Smooth muscle cell (in vitro differentiated cells): ENCODE results near the gene TIMP2. TPM values are rescaled to one million over a fixed set of nuclear protein-coding genes. Genes with fewer than 3 reads are reported as not detected.

Source experiments
- DNase-seq: peaks from one replicate; lab custom pipeline; 2025; ENCODE audit not compliant: unreplicated experiment; lab: John Stamatoyannopoulos, UW
- H2AFZ ChIP-seq: fragments of 200-600 bp; sonication (generic); 2 replicates; pipeline ENCODE4 v1.6.0; 2016; ENCODE audit warnings: antibody characterized with exemption, low read depth, mild to moderate bottlenecking
- H3F3A ChIP-seq: fragments of 200-600 bp; sonication (generic); 2 replicates; pipeline ENCODE4 v1.6.0; 2017; ENCODE audit warnings: antibody characterized with exemption, low read depth
- H3K27ac ChIP-seq: fragments of 200-600 bp; sonication (generic); 2 replicates; pipeline ENCODE4 v1.5.1; 2016; ENCODE audit warnings: low read depth, mild to moderate bottlenecking
- H3K27me3 ChIP-seq: fragments of 200-600 bp; sonication (generic); 2 replicates; pipeline ENCODE4 v1.6.1; 2016; ENCODE audit warnings: low read depth, mild to moderate bottlenecking
- H3K36me3 ChIP-seq: fragments of 200-600 bp; sonication (generic); 2 replicates; pipeline ENCODE4 v1.5.1; 2016; ENCODE audit warnings: low read depth
- H3K4me1 ChIP-seq: fragments of 200-600 bp; sonication (generic); 2 replicates; pipeline ENCODE4 v1.5.1; 2016; ENCODE audit warnings: low read depth
- H3K4me2 ChIP-seq: fragments of 200-600 bp; sonication (generic); 2 replicates; pipeline ENCODE4 v1.6.0; 2016; ENCODE audit warnings: mild to moderate bottlenecking
- H3K4me3 ChIP-seq: fragments of 200-600 bp; sonication (generic); 2 replicates; pipeline ENCODE4 v1.5.1; 2016; ENCODE audit warnings: mild to moderate bottlenecking
- H3K79me2 ChIP-seq: fragments of 200-600 bp; sonication (generic); 2 replicates; pipeline ENCODE4 v1.6.0; 2016; ENCODE audit warnings: low read depth, mild to moderate bottlenecking
- H3K9ac ChIP-seq: fragments of 200-600 bp; sonication (generic); 2 replicates; pipeline ENCODE4 v1.6.0; 2016; ENCODE audit warnings: low read depth
- H3K9me3 ChIP-seq: fragments of 200-600 bp; sonication (generic); replicated peaks from 2 replicates; pipeline ENCODE4 v1.5.1; 2016; ENCODE audit warnings: low read depth
- H4K20me1 ChIP-seq: fragments of 200-600 bp; sonication (generic); 2 replicates; pipeline ENCODE4 v1.6.0; 2016; ENCODE audit warnings: low read depth
- CTCF ChIP-seq: fragments of 200-600 bp; sonication (generic); IDR thresholded peaks from 2 replicates; pipeline ENCODE4 v1.5.1; 2017; ENCODE audit warnings: borderline replicate concordance, mild to moderate bottlenecking, antibody characterized with exemption; ENCODE audit not compliant: insufficient read depth, poor library complexity, severe bottlenecking
- WGBS: methylation state at CpG from one replicate; pipeline ENCODE4 v1.1.7; 2016; ENCODE audit warnings: low lambda C conversion rate; 5-methylcytosine and 5-hydroxymethylcytosine counted together
- polyA plus RNA-seq: library from polyadenylated mRNA; unstranded; fragments of >200 nt; fragmentation: Nextera tagmentation; extraction: Ambion mirVana; gene quantifications from 2 replicates; pipeline ENCODE4 v1.2.1, GENCODE V29; 2016
- total RNA-seq: library from RNA; depleted of rRNA; stranded (reverse); fragments of >200 nt; gene quantifications from 2 replicates; pipeline ENCODE4 v1.2.3, GENCODE V29; 2014

Gene TIMP2
- total and polyA plus RNA-seq, 2 experiments from 2014 or later = 37.8 to 111 TPM

GRCh38 chr17:78917451-78918275 is 7.5 kb downstream of the TIMP2 start:
- no peaks in the 10 kb centered on the region for H3K9me3 ChIP-seq
- no peak overlapping the region for H3K9ac ChIP-seq
- WGBS = 86% methylated on average over 21 of the region's 21 CpGs
- H3K4me3 ChIP-seq = no peak overlapping the region
- peaks cover 94% of the 10 kb centered on the region for H4K20me1 ChIP-seq
- no peaks in the 10 kb centered on the region for H3K27me3 ChIP-seq
- H3F3A ChIP-seq = no peaks in the 10 kb centered on the region
- DNase-seq = no peak
- H3K27ac ChIP-seq = no peak overlapping the region
- no peak overlapping the region for H2AFZ ChIP-seq
- H3K4me2 ChIP-seq = no peak overlapping the region
- no peaks in the 10 kb centered on the region for H3K36me3 ChIP-seq
- no peak for TF ChIP-seq CTCF
- no peaks in the 10 kb centered on the region for H3K4me1 ChIP-seq
- H3K79me2 ChIP-seq = peaks cover 73% of the 10 kb centered on the region

GRCh38 chr17:78915872-78916632 is 9.1 kb downstream of the TIMP2 start:
- peak overlapping the region; percentile 2 for H3K4me2 ChIP-seq
- no peak for TF ChIP-seq CTCF
- no peaks in the 10 kb centered on the region for H3F3A ChIP-seq
- no peaks in the 10 kb centered on the region for H3K4me1 ChIP-seq
- no peaks in the 10 kb centered on the region for H3K36me3 ChIP-seq
- 80% methylated on average over 17 of the region's 17 CpGs for WGBS
- H3K9ac ChIP-seq = no peak overlapping the region
- H4K20me1 ChIP-seq = peaks cover 87% of the 10 kb centered on the region
- H3K9me3 ChIP-seq = no peaks in the 10 kb centered on the region
- H3K4me3 ChIP-seq = no peak overlapping the region
- no peak overlapping the region for H2AFZ ChIP-seq
- peak overlapping the region; percentile 56 for H3K27ac ChIP-seq
- no peaks in the 10 kb centered on the region for H3K27me3 ChIP-seq
- peaks cover 69% of the 10 kb centered on the region for H3K79me2 ChIP-seq
- no peak for DNase-seq

- Histone ChIP-seq H2AFZ (no peak overlapping the region), H3K9me3 (no peaks in the 10 kb centered on the region), H3K79me2 (peaks cover 66% of the 10 kb centered on the region), H3K4me2 (no peak overlapping the region), H3K27ac (peak overlapping the region; percentile 29), H3K27me3 (no peaks in the 10 kb centered on the region), H3K36me3 (no peaks in the 10 kb centered on the region), H3K4me1 (no peaks in the 10 kb centered on the region), H3K4me3 (no peak overlapping the region), H3F3A (no peaks in the 10 kb centered on the region), H3K9ac (no peak overlapping the region), H4K20me1 (peaks cover 86% of the 10 kb centered on the region)
- DNase-seq = no peak
- TF ChIP-seq CTCF = no peak
- WGBS = 85% methylated on average over 15 of the region's 15 CpGs
Measured at GRCh38 chr17:78913115-78913514, 12.1 kb downstream of the TIMP2 start.
